GM19239 (cell line): ENCODE data around the gene XXYLT1.

Source experiments
- DNase-seq: peaks from one replicate; pipeline ENCODE4 v3.0.0; 2011; ENCODE audit warnings: low spot score; ENCODE audit not compliant: insufficient read length
- FAIRE-seq: peaks from 2 replicates; lab custom pipeline; 2011; peaks lifted over from hg19 to GRCh38; lab: Jason Lieb, UNC

Gene XXYLT1

DNA sequence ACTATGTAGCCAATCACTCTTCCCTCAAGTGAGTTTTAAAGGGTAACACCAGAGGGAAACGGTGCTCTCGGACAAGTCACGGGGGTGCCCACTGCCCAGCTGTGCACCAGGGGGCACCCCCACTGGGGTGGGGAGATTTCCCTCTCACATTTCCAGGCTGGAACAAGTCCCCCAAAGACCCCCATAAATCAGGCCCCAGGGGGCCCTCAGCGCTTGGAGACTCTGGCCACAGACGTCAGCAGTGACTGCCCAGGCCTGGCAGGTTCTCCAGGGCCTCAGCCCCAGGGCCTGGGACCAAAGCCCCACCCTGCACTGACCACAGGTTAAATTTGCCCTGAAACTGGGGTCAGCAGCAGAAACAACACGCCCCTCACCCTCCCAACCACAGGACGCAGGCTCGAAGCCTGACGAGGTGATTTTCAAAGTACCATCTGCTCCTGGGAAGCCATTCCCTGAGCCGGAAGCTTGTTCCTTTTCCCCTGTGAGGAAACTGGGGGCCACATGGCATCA, 17.0 kb downstream of the XXYLT1 start:
- DNase-seq, result no peak
- no peak for FAIRE-seq

DNA sequence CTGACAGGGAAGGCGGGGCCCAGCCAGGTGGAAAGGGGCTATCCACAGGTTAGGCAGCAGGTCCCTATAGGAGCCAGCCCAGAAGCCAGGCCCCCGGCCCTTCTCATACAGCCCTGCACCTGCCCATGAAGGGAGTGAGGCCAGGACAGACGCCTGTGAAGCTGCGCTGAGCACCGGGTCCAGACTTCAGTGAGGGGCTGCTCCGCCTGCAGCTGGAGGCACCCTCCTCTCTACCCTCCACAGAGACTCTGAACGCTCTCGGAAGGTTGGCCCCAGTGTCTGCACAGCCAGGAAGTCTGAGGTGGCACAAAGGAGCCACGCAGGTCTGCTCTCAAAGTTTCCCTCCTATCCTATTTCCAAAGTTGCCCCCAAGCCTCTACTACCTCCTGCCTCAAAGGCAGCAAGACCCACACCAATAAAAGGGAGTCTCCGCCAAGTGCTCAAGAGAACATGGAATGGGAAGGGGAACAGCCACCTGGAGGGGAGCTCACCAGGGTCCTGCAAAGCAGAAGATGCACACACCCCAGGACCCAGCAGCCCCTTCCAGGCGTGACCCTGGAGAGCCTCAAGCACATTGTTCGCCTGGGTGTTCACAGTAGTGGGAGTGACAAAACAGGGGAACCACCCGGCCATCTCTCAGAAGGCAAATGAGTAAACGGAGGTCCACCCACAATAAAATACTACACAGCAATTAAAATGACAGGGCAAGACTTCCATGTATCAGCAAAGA, 19.5 kb downstream of the XXYLT1 start:
- FAIRE-seq (no peak), DNase-seq (no peak)

DNA sequence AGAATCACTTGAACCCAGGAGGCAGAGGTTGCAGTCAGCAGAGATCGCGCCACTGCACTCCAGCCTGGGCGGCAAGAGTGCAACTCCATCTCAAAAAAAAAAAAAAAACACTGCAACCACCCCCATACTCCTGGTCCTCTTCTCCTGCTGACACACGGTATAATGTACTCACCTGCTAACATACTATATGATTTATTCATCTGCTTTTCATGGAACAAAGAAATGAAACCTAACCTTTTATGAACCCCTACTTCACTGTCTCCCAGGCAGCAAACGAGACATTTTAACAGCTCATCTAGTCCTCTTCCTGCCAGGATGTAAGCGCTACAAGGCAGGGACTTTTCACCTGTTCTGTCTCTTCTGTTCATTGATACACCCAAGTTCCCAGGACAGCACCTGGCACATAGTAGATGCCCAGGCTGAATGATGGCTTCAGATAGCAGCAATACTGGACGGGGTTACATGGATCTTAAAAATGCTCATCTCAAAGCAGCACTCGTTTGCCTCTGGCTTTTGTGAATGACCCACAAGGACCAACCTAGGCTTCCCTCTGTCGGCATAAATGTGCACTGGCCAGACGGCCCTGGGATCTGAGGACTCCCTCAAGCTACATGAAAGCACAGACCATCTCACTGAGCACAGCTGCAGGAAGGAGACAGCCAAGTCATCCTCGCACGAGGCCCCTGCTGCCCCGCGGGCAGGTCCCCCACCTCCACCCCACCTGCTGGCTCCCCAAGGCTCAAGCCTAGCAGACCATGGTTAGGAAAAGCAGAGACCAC, 20.3 kb downstream of the XXYLT1 start:
- FAIRE-seq, result no peak
- DNase-seq, result no peak

DNA sequence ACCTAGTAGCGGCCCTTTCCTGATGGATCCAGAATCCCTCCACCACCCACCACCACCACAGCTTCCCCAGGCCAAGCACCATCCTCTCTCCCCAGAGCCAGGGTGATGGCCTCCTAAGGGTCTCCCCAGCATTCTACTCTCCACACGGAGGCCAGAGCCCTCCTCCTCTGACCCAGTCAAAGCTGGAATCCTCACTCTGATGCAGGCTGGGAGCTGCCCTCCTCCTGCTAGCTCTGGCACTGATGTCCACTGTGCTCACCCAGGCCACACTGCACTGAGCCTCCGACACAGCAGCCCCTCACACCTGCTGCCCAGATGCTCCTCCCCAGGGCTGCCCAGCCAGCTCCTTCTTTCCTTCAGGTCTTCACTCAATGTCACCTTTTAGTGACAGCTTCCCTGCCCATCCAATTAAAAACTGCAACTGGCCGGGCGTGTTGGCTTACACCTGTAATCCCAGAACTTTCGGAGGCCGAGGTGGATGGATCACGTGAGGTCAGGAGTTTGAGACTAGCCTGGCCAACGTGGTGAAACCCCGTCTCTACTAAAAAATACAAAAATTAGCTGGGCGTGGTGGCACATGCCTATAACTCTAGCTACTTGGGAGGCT, 21.0 kb downstream of the XXYLT1 start:
- DNase-seq (no peak), FAIRE-seq (no peak)

DNA sequence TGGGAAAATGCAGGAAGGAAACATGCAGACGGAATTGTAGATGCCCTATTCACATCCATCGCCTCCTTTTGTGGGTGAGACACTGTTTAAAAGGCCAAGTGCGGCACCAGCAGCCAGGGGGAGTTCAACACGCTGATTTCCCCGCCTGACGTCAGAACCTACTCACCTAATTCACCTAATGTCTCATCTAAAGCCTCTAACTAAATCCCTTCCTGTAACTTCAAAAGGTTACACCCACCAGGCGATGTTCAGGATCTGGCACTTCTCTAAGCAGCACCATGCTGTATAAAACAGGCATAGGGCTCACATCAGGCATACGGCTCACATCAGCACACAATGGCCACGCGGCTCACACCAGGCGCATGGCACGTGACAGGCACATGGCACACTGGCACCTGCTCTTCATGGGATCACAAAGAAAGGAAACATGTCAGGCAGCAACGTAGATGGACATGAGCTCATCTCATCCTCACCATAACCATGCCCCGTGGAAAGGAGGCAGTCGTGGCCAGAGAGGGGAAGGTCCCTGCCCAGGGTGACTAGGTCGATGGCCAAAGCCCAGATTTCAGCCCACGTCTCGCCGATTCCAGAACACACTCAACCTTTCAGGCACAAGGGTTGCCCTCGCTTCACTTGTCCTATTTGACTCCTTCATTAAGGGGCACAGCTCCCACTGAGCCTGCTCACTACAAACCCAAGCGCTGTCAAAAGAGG, 21.7 kb downstream of the XXYLT1 start:
- FAIRE-seq (no peak), DNase-seq (no peak)

DNA sequence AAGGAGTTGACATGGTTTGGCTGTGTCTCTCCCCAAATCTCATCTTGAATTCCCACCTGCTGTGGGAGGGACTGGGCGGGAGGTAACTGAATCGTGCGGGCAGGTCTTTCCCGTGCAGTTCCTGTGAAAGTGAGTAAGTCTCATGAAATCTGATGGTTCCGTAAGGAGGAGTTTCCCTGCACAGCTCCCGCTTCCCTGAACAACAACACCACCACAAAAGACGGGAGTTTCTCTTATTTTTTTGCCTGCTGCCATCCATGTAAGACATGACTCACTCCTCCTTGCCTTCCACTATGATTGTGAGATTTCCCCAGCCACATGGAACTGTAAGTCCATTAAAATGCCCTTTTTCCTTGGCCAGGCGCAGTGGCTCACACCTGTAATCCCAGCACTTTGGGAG, 22.7 kb downstream of the XXYLT1 start:
- DNase-seq, result no peak
- no peak for FAIRE-seq

DNA sequence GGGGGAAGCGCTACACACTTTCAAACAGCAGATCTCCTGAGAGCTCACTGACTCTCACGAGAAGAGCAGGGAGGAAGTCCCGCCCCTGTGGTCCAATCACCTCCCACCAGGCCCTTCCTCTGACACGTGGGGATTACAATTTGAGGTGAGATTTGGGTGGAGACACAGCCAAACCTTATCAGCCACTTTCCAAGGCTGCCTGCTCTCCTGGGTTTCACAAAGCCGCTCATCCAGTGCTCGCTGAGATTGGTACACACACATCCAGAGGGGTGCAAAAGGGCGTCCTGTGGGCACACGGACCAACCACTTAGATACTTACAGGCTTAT, 23.1 kb downstream of the XXYLT1 start:
- no peak for FAIRE-seq

DNA sequence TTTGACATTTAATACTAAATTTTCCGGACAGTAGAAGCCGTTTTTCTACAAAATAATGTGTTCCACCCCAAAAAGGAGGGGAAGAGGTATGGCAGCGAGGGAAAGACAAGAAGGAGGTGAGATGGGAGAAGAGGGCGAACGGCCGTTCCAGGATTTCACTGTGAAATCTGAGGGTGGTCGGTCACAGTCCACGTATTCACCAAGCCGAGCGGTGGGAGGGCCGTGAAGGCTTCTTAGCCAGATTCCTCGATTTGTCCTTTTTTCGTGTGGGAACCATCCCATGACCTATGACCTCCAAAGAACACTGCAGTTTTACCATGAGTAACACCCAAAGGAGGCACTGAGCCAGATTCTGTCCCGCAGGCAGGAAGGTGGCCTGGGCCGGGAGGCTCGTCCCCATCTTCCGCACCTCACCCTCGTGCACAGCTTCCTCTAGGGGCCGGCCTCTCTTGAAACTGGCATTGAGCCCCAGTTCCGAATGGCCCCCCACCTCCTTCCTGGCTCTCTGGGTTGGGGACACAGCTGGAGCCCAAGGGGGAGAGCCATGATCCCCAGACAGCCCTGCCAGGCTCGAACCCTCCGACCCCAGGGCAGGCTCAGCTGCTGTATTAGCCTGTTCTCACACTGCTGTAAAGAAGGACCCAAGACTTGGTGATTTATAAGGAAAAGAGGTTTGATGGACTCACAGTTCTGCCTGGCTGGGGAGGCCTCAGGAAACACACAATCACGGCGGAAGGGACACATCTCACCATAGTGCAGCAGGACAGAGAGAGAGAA, 23.7 kb downstream of the XXYLT1 start:
- DNase-seq (no peak), FAIRE-seq (no peak)

More for the DNA sequence above, 23.1 kb downstream of the XXYLT1 start:
- no peak for DNase-seq

DNA sequence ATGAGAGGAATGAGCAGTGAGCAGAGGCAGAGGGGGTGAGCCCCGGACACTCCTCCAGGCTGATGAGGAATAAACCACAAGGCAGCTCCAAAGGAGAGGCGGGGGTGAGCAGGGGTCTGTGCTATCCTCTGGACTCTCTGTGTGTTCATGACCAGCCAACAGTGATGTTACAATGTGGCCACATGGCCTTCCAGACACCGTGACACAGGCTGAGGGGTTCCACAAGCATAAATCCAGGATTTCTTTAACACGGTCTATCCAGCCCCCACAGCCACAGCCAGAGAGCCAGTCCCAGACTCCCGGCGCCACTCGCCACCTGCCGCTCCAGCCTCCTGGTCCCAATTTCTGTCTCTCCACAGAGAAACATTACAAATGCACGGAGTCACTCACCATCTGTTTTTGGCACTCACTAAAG, 24.4 kb downstream of the XXYLT1 start:
- no peak for DNase-seq
- no peak for FAIRE-seq

DNA sequence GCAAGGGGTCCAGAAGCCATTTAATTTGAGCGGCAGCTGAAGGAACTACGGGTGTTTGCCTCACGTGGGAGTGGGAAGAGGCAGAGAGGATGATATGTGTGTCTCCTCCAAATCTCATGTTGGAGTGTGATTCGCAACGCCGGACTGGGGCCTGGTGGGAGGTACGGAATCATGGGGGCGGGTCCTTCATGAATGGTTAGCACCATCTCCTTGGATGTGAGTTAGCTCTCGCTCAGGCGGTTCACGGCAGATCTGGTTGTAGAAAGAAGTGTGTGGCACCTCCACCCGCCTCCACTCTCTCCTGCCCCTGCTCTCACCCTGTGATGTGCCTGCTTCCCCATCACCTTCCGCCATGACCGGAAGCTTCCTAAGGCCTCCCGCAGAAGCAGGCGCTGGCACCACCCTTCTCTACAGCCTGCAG, 25.4 kb downstream of the XXYLT1 start:
- DNase-seq (no peak), FAIRE-seq (no peak)

DNA sequence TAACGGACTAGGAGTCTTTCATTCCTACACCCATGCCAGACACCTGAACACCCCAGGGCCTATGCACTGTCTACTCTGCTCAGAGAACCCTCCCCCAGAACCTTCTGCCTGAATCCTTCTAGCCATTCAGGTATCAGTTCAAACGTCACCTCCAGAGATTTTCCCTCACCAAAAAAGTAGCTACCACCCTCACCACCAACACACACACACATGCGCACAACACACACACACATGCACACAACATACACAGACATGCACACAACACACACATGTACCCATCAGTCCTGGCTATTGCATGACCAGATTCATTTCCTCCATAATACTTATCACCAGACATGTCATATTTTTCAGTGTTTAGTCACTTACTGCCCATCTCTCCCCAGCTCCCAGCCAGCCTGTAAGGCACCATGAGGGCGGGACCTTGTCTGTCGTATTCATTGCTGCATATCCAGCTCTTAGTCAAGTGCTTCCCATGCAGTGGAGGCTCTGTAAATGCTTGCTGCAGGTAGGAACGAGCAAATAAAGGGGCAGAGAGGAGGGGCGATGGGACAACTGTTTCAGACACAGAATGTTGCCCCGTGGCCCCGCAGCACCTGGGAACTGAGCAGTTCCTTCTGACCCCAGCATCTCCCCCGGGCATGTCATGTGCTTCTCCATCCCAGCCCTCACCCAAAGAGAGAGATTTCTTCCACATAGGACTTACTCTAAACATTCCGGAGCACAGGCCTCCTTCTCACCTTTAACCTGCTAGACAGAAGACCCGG, 29.2 kb downstream of the XXYLT1 start:
- DNase-seq (no peak), FAIRE-seq (no peak)

DNA sequence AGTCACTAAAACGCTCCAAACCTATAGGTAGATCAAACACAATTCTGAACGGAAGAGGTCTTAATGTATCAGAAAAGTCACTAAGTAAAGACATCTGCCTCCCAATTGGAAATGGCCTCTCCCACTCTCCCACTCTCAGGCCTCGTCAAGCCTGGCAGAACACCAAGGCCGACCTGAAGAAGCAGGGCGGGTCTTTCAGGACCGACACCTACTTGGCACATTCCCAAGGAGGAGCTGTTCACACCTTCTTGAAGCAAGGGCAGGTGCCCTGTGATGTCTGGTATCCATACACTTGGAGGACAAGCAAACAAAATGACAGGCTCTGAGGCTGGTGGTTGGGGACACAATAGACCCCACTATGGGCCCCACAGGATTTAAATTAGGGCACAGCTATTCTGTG, 30.0 kb downstream of the XXYLT1 start:
- no peak for DNase-seq
- FAIRE-seq, result no peak

DNA sequence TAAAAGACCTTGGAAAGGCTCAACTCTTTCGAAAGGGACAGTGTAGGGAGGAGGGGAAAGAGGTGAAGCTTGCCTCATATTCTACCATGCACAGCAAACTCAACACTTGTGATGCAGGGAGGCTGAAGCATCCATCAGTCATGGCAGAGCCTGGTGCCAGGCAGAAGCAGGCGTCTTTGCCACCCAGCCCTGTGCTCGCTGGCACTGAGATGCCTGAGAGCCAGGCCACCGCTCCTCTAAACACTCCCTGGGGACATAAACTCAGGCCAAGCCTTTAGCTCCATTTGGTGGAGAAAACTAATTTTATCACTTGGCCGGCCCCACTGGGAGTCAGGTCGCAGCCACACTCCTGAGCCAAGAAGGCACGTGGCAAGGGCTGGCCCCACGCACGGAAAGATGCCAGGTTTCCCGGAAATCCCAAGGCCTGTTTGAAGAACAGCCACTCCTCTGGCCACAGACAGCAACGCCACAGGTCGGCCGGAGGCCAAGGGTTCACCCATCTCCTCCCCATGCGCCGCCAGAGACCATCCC, 30.7 kb downstream of the XXYLT1 start:
- DNase-seq (no peak), FAIRE-seq (no peak)

DNA sequence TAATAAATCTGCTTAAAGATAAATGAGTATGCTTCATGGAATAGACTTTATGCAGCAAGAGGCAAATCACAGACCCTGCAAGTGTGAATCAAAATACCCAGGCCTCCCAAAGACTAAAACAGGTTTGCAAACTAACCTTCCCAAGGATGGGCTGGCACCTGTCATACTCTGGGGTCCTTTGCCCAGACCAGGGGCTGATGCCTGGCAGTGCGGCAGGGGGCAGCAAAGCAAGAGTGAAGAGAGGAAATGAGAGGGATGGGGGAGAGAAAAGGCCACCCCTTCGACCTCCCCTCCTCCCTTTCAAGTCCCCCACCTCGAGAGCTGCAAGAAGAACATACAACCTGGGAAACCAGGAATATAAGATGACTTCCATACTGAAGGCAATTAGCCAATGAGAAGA, 31.8 kb downstream of the XXYLT1 start:
- FAIRE-seq (no peak), DNase-seq (no peak)

DNA sequence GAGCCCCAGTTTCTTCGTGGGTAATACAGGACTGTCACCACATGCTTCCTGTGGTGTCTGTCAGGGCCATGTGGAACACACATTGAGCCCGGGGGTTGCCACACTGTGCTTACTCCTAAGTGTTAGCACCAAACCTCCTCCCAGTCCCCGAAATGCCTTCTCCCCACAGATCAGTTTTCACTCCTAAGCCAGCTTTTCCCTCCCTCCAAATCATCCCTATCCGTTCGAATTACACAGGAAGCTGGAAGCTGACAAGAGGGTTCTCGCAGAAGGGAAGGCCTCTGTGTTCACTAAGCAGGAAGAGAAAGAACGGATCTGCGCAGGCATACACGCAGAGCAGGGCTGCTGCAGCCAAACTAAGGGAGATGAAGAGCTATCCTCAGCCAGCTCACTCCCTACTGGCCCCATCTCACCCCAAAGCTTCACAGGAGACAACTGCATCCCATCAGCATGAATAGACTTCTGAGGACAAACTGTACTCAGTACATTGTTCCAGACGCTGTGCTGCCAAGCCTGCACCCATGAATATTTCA, 32.3 kb downstream of the XXYLT1 start:
- DNase-seq (no peak), FAIRE-seq (no peak)

DNA sequence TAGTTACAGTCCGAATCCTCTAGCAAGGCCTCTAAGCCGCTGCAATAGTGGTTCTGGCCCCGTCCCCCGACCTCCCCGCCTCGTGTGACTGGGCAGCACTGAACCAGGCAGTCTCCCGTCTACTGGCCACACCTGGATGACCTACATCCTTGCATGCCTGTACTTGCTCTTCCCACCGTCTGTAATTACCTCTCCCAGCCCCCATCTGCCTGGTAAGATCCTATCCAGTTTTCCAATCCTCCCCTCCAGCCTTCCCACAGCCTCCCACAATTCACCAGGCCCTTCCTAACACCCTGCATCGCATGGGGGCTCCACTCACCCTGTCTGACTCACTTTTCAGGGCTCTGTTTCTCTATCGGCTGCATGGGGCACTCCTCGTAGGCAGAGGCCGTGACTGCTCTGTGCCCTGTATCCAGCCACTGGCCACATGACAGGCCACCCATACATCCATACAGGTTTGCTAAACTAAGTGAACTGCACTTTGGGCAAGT, 32.8 kb downstream of the XXYLT1 start:
- no peak for FAIRE-seq
- no peak for DNase-seq

DNA sequence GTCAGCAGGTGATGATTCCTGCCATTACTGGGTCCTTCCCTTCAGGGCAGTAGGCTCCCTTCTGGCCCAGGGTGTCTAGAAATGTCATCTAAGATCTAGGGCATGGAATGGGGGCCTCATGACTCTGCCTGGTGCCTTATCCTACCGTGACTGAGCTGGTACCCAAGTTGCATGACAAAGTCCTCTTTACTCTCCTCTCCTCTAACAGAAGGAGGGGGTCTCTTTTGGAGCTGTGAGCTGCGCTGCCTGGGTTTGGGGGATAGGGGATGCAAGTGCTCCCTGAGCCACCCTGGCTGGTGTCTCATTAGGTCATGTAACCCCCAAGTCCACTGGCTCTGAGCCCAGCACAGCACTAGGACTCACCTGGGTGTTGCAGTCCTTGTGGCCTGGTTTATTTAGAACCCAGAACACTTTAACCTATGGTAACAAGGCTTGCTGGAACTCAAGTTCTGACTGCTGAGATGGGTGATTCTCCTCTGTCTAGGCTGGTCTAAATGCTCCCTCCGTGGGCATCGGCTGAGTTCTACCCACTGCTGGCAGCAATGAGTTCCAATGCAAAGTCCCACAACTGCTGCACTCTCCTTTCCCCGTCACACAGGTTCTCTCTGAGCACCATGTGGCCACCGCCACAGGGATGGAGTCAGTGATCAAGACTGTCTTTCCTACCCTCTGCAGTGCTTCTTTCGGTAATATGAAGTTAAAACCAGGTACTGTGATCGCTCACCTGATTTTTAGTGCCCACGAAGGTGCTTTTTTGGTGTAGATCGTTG, 34.0 kb downstream of the XXYLT1 start:
- FAIRE-seq (no peak), DNase-seq (no peak)
